Neutrophil (primary cell): Measurements from ENCODE around the gene GOLT1A.

Experiments used
- H3K27ac ChIP-seq: fragments of 200-600 bp; sonication (generic); 2 replicates; pipeline ENCODE4 v1.5.1; 2016; ENCODE audit warnings: mild to moderate bottlenecking, moderate library complexity
- H3K27me3 ChIP-seq: fragments of 200-600 bp; sonication (generic); 2 replicates; pipeline ENCODE4 v1.6.0; 2016; ENCODE audit warnings: mild to moderate bottlenecking
- H3K36me3 ChIP-seq: fragments of 200-600 bp; sonication (generic); 2 replicates; pipeline ENCODE4 v1.5.1; 2017
- H3K4me1 ChIP-seq, 2 experiments: fragments of 200-600 bp in 1 of 2; sonication (generic) in 1 of 2; 1 replicate in 1 of 2; 2 replicates in 1 of 2; pipeline versions ENCODE4 v1.5.1 to v1.6.1; 2013 to 2016; ENCODE audit warnings: low read depth in 1 of 2, low read length in 1 of 2, mild to moderate bottlenecking in 1 of 2, moderate library complexity in 1 of 2; ENCODE audit not compliant: control insufficient read depth in 1 of 2, insufficient read depth in 1 of 2
- H3K4me3 ChIP-seq, 2 experiments: fragments of 200-600 bp in 1 of 2; sonication (generic) in 1 of 2; 1 replicate in 1 of 2; 2 replicates in 1 of 2; pipeline ENCODE4 v1.5.1; 2013 to 2016; ENCODE audit warnings: low read depth in 1 of 2, low read length in 1 of 2, mild to moderate bottlenecking in 1 of 2, moderate library complexity in 1 of 2
- H3K9me3 ChIP-seq: fragments of 200-600 bp; sonication (generic); 2 replicates; pipeline ENCODE4 v1.5.1; 2016
- TF ChIP-seq, protein P1 (sequence below): fragments of 200-600 bp; sonication (generic); IDR thresholded peaks from 2 replicates; pipeline ENCODE4 v1.5.1; 2016; ENCODE audit warnings: antibody characterized with exemption

GOLT1A gene, protein sequence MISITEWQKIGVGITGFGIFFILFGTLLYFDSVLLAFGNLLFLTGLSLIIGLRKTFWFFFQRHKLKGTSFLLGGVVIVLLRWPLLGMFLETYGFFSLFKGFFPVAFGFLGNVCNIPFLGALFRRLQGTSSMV

DNA sequence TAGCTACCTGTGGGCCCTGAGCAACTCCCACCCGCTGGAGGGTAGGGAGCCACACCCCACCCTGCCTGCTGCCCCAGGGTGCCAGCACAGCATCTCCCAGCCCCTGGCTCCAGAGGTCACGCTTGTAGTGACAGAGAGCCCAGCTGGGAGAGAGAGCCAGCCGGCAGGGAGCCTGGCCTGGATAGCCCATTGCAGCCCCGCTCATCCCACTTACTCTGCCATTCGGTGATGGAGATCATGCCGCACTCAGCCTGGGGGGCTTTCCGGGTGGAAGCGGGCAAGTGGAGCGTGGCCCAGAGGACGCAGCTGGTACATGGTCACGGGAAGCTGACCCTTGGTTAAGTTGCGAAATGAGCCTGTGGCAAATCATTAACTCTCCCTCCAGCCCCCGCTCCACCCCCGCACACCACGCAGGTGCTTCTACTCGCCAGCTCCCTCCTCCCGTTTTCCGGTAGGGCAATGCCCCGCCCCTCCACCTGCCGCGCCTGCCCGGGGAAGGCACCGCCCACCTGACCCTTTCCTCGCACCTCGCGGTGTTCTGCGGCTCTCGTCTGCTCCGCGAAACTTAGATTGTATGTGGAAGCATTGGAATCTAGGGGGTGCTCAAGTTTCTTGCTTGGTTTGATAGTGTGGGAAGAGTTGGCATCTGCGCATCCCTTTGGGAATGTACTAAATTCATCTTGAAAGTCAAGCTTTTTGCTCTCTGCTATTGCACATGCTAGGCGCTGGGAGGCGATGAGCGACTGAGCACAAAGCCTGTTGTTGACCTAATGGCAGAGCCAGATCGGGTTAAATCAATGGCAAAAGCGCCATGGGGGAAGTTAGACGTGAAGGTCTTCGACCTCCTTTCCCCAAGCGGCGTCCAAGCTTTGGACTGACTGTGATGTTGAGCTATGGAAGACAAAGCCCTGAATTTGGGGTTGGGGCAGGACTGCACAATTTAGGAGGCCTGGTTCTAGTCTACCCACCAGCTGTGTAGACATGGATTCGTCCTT, at the start of gene GOLT1A:
Gene GOLT1A, minus strand, starts transcription at position 321 of the 995 bp plus-strand sequence. Its CDS starts 82 bp downstream, at position 239.
- H3K27ac ChIP-seq: no peak within 1 kb of the TSS
- H3K36me3 ChIP-seq: no peaks in the 10 kb centered on the region
- peaks cover 5 to 6% of the 10 kb centered on the region in 2 experiments for H3K4me1 ChIP-seq
- peaks cover 38% of the 10 kb centered on the region for H3K27me3 ChIP-seq
- TF ChIP-seq, protein P1, sequence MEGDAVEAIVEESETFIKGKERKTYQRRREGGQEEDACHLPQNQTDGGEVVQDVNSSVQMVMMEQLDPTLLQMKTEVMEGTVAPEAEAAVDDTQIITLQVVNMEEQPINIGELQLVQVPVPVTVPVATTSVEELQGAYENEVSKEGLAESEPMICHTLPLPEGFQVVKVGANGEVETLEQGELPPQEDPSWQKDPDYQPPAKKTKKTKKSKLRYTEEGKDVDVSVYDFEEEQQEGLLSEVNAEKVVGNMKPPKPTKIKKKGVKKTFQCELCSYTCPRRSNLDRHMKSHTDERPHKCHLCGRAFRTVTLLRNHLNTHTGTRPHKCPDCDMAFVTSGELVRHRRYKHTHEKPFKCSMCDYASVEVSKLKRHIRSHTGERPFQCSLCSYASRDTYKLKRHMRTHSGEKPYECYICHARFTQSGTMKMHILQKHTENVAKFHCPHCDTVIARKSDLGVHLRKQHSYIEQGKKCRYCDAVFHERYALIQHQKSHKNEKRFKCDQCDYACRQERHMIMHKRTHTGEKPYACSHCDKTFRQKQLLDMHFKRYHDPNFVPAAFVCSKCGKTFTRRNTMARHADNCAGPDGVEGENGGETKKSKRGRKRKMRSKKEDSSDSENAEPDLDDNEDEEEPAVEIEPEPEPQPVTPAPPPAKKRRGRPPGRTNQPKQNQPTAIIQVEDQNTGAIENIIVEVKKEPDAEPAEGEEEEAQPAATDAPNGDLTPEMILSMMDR: no peak
- H3K4me3 ChIP-seq: no peak within 1 kb of the TSS
- no peaks in the 10 kb centered on the region for H3K9me3 ChIP-seq

DNA sequence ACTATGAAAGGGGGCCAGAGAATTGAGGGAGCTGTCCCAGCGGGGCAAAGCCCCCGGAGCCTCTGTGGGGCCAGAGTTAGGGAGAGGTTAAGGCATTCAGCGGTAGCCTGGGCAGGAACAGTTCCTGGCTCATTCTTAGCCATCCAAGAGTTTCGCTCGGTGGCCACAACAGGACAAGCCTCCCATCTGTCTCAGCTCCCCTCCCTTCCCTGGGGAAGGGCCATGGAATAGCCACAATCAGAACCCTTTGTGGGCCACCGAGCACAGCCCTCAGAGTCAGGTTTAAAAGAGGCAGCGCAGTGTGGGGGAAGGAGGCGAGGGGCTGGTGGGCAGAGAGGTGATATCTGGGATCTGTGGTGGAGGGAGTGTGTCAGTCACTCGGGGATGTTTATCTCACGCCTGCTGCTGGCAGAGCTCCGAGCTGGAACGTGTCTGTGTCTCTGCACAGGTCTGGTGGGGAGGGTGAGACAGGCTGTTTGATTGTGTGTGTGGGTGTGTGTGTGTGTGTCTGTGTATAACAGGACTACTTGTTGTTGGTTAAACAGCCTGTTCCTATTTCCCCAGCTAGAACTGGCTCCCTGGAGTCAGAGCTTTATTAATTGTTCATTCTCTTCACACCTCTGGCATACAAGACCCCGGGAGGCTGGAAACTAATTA, 49.6 kb upstream of the GOLT1A start:
- H3K27me3 ChIP-seq: no peaks in the 10 kb centered on the region
- H3K36me3 ChIP-seq: no peaks in the 10 kb centered on the region
- TF ChIP-seq, protein P1: no peak

DNA sequence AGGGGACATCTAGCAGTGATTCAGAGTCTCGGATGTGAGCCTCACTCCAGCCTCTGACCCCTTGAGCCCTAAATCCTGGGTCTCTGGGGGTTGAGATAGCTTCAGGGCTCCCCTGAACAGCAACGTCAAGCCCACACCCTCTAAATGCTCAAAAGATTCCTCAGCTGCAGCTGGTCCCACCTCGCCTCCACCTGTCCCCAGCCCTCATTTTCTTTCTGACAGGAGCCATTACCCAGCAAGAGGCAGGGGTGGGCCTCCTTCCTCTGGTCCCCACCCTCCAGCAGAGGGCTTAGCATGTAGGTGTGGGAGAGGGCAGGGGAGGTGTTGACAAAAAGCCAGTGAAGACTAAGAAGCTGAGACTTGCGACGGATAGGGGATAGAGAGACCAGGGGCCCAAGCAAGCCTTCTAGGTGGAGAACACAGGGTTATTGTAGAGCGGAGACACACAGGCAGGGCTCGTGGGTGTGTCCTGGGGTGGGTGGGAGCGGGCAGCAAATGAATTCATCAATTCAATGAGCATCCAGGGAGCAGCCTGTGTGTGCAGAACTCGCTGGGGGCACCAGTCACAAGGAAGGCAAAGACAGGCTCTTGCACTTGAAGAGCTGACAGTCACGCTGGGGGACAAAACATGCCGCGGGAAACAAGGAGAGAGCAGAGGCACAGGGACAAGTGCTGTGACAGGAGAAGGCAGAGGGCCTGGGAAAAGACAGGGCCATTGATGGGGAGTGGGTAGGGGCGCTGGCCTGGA, 48.9 kb upstream of the GOLT1A start:
- no peaks in the 10 kb centered on the region for H3K36me3 ChIP-seq
- H3K27me3 ChIP-seq: no peaks in the 10 kb centered on the region
- H3K4me3 ChIP-seq: no peak overlapping the region
- H3K9me3 ChIP-seq: no peaks in the 10 kb centered on the region
- H3K4me1 ChIP-seq: no peaks in the 10 kb centered on the region
- TF ChIP-seq, protein P1: no peak
- no peak overlapping the region for H3K27ac ChIP-seq

More for the DNA sequence above, 49.6 kb upstream of the GOLT1A start:
- no peaks in the 10 kb centered on the region for H3K9me3 ChIP-seq
- no peaks in the 10 kb centered on the region for H3K4me1 ChIP-seq
- no peak overlapping the region for H3K4me3 ChIP-seq
- H3K27ac ChIP-seq: no peak overlapping the region

DNA sequence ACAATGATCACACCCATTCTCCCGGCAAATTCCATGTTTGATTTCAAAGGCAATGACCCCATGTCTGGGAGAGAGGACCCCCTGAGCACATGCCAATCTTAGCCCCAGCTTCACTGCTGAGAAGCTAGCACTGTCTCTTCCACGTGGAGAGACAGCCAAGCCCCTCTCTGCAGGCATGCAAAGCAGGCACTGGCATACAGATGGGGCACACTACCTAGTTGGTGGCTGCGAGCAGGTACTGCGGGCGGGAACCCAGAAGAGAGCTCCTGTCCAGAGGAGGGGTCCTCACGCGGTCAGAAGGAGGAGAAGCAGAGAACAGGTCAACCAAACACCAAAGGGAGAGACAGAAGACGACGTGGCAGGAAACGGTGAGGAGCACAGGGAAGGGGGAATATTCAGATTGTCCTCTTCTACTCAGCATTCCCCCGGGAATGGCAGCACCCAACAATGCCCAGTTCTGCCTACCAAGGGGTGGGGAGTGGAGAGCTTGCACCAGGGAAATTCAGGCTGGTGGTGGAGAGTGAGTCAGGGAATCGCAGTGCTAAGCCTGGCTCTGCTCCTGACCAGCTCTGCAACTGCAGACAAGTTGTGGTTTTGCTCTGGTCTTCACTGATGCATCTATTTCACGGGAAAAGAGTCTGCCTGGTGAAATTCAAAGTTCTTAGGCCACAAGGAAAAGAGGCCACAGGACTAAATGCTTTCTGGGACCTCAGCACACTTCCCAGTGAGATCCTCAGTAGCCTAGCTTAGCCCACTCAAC, 48.1 kb upstream of the GOLT1A start:
- TF ChIP-seq, protein P1: no peak
- H3K27ac ChIP-seq: no peak overlapping the region
- H3K9me3 ChIP-seq: no peaks in the 10 kb centered on the region
- no peak overlapping the region for H3K4me3 ChIP-seq
- no peaks in the 10 kb centered on the region for H3K36me3 ChIP-seq
- no peaks in the 10 kb centered on the region for H3K27me3 ChIP-seq
- H3K4me1 ChIP-seq: no peaks in the 10 kb centered on the region

DNA sequence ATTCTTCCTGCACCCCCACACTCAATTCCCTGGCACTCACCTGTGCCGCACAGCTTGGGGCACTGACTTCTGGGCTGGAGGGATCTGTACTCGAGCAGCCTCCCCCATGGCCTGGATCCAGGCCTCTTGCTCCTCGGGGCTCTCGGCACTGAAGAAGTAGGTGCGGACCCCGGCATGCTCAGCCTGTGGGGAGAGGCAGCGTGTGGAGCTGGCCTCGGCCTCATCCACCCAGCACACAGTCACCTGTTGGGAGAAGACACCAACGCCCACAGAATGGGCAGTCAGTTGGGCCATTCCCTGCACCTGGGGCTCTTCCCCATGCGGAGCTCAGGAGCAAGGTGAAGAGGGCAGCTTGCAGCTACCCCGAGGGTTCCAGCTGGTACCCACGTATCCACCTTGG, 47.5 kb upstream of the GOLT1A start:
- Histone ChIP-seq H3K36me3 (no peaks in the 10 kb centered on the region), H3K4me1 (no peaks in the 10 kb centered on the region), H3K4me3 (no peak overlapping the region), H3K9me3 (no peaks in the 10 kb centered on the region), H3K27ac (no peak overlapping the region), H3K27me3 (no peaks in the 10 kb centered on the region)
- TF ChIP-seq, protein P1: no peak
